HG03095 (cell line): ENCODE data around the gene PRPF19.

ENCODE experiments used
- ATAC-seq: cut with Tn5 transposase; IDR thresholded peaks from one replicate; pipeline ENCODE4 v1.9.1; 2021; ENCODE audit warnings: moderate library complexity; ENCODE audit not compliant: unreplicated experiment

The PRPF19 gene

GRCh38 chr11:60906132-60906972, at the start of gene PRPF19:
PRPF19 (minus strand) TSS chr11:60906585; CDS start chr11:60906382, 203 bp downstream.
- ATAC-seq, result peak; percentile 68

- ATAC-seq, result no peak
Observed at GRCh38 chr11:60955571-60955970, 49.2 kb upstream of the PRPF19 start.

DNA sequence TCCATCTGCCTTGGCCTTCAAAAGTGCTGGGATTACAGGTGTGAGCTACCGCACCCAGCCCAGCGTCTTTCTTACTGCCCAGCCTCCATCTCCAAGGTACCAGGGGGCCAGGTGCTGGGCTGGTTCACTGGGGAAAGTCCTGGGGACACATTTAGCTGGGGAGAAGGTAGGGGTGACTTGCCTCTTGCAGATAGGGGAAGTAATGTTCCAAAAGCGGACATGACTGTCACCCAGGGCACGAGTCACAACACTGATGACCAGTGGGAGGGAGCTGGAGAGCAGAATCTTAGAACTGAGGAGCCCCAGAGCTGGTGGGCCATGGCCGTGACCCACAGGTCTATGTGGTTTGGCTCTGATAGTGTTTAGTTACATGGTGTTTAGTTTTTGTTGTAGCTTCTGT, 48.0 kb upstream of the PRPF19 start:
- no peak for ATAC-seq

GRCh38 chr11:60953781-60954180, 47.4 kb upstream of the PRPF19 start:
- no peak for ATAC-seq

DNA sequence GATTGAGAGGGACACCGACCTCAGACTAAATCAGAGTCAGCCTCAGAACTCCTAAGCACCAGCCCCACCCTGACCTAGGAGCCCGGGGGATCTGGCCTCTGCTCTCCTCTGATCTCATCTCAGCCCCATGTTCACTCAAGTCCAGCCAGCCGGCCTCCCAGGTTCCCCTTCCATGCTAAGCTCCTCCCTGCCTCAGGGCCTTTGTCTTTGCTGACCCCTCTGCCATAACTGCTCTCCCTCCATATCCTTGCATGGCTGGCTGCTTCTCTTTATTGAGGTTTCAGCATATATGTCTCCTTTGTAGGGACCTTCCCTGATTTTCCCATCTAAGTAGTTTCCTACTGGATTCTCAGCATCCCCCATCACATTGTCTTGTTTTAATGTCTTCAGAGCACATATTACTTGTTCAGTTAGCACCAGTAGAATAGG, 46.4 kb upstream of the PRPF19 start:
- no peak for ATAC-seq

DNA sequence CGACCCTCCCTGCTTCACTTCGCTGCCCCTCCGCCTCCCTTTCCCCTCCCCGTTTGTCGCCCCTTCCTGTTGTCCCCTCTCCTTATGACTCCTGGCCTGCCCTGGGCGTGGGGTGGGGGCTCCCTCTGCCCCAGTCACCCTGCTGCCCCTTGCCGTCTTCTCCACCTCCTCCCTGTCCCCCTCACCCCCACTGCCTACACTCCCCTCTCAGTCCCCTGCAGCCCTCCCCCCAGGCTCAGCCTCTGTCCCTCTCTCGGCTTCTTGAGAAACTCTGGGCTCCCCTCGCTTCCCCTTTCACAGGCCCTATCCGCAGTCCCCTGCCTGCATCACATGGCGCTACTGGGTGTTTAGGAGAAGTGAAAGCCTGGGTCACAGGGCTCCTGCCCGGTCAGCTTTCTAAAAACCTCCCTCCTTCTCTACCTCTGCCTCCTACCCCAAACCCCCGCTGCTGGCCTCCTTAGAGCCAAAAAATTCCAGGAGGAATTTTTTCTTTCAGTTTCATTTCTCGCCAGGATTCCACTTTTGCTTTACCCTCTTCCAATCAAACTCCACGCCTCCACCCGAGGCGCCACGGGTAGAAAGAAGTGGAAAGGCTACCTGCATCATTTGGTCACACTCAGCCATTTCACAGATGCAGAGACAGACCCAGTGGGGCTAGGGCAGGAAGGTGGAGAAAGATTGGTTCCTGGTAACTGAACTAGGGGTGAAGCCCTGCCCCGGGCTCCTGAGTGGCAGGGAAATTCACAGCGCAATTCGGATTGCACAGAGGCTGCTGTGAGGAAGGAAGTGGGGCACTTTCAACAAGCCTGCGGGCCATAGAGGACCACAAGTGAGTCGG, 45.7 kb upstream of the PRPF19 start, which contains the start of gene SLC15A3:
Gene SLC15A3, minus strand, starts transcription at position 273 of the 838 bp plus-strand sequence. CDS start 625 bp downstream, outside the sequence.
- peak; percentile 60 for ATAC-seq

DNA sequence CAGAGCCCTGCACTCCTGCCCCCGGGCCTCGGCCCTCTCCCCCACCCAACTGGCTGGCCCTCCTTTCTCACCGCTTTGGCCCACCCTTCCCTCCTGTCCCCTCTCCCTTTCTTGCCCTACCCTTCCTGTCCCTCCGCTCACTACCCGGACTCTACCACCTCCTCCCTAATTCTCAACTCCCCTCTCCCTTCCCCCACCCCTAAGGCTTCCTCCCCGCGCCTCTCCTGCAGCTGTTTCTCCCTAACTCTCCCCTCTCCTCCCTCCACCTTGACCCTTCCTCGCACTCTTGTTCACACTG, 45.2 kb upstream of the PRPF19 start:
- no peak for ATAC-seq

- ATAC-seq, result no peak
Observed at GRCh38 chr11:60950933-60951605, 44.7 kb upstream of the PRPF19 start.

GRCh38 chr11:60950024-60950423, 43.6 kb upstream of the PRPF19 start:
- no peak for ATAC-seq

DNA sequence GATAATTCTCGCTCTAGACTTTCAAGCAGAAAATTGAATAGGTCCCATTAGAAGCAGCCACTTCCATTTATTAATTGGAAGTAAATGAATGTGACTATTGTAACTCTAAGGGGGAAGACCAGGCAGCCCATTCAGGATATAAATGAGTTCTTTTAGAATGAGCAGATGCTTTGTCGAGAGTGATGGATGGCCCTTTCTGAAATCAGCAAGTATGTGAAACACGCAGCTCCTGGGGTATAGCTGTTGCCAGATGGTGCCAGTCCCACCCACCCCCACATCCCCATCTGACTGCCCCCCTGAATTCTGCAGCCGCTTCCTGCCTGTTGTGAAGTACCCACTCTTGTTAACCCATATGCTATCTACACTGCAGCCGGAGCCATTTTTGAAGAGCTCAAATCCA, 41.9 kb upstream of the PRPF19 start:
- ATAC-seq, result no peak

DNA sequence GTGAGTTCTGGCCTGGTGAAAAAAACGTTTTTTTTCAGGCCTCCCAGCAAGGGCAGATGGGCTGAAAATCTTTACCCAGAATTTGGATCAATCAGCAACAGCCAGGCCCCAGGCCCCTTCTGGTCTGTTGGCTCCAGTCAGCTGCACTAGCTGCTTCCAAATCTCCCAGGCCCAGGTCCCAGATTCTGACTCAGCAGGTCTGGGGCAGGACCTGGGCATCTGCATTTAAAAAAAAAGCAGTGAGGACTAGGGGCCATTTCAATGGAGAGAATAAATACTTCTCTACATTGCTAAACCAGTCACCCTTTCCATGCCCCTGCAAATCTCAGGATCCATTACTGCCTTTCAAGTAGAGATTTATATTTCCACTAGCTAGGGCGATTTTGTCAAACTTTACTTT, 41.3 kb upstream of the PRPF19 start:
- ATAC-seq, result no peak

DNA sequence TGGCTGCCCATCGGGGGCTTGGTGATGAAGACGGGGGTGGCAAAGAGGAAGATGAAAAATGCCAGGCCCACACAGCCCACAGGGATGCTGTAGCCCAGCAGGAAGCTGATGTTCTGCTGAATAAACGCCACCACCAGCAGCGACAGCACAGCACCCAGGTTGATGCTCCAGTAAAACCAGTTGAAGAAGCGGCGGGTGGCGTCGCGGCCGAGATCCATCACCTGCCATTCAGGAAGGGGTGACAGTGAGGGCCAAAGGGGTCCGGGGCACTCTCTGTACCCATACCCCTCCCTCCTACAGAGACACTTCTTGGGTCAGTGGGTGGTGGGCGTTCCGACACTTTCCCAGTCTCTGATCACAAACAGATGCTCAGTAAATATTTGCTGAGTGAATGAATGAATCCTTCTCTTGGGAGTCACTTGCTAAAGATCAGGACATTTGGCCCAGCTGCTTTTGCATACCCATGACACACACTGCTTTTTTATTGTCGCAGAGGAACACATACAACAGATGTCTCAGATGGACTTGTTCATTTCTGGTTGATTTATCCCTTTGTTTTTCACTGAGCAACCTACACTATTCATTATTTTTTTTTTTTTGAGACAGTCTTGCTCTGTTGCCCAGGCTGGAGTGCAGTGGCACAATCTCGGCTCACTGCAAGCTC, 40.3 kb upstream of the PRPF19 start:
- no peak for ATAC-seq

DNA sequence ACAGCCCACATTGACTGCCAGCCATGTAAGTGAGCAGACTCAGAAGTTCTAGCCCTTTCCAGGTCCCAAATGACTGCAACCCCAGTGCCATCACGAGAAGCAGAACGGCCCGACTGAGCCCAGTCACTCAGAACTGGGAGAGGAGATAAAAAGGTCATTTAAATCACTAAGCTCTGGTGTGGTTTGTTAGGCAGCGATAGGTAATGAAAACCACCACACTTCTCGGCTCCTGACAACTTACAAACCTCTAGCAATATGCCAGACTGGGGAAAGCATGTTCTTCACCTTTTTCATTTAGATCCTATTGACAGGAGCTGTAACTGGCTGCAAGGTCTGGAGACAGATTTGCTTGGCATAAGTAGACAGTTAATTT, 38.9 kb upstream of the PRPF19 start:
- ATAC-seq, result no peak

GRCh38 chr11:60944490-60945294, 38.3 kb upstream of the PRPF19 start:
- ATAC-seq, result no peak

GRCh38 chr11:60942970-60943565, 36.7 kb upstream of the PRPF19 start:
- no peak for ATAC-seq

DNA sequence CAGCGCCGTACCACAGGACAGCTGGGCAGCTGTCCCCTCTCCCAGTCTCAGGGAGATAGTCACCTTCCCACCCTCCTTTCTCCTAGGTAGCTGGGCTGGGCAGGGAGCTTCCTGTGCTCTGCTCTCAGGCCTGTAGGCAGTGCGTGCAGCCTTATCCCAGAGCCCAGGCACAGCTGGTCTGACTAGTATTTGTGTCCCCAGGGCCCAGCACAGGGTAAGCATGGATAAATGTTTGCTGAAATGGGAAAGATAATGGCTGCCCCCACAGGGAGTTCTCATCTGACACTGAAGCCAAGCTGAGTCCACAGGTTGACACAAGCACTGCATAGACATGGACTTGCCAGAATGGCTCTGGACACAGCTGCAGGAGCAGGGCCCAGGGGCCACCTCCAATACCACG, 35.8 kb upstream of the PRPF19 start:
- ATAC-seq, result no peak

GRCh38 chr11:60941371-60942119, 35.2 kb upstream of the PRPF19 start:
- no peak for ATAC-seq

GRCh38 chr11:60939855-60940254, 33.5 kb upstream of the PRPF19 start:
- ATAC-seq, result no peak

GRCh38 chr11:60939301-60939700, 32.9 kb upstream of the PRPF19 start:
- ATAC-seq, result no peak
